Coronary artery (tissue), 2 donors: ENCODE data around the gene FMN1.

Source experiments
- DNase-seq: peaks from one replicate; pipeline ENCODE4 v3.0.0-alpha.2; 2017; ENCODE audit warnings: low spot score
- H3K27ac ChIP-seq, 2 donors: fragments of 200-600 bp; sonication (generic); one replicate each; pipeline ENCODE4 v1.5.1; 2016 to 2019
- H3K4me3 ChIP-seq: fragments of 200-600 bp; sonication (generic); 2 replicates; pipeline ENCODE4 v1.5.1; 2016; ENCODE audit warnings: mild to moderate bottlenecking, moderate library complexity
- TF ChIP-seq, protein P1 (sequence below): fragments of 200-600 bp; sonication (generic); IDR thresholded peaks from one replicate; pipeline ENCODE4 v1.5.1; 2019; ENCODE audit warnings: antibody characterized with exemption

FMN1 gene

DNA sequence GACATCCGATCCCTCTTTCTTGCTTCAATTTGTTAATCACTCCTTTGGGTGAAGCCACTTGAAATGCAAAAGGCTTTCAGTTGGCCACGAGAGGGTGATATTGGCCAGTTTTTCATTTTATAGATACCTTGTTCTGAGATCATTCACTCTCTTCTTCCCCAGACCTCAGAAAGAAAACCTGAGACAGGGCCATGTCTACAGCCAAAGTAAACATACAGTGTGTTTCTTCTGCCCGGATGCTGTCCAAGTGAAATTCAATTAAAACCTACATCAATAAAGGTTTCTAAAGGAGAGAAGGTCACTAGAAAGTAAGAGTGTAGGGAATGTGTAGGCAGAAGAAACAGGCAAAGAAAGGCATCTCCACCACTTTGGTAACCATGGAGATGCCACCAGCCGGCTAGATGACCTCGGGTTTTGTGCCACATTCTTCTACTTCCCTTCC lies 39.5 kb upstream of the FMN1 start:
- TF ChIP-seq, protein P1, sequence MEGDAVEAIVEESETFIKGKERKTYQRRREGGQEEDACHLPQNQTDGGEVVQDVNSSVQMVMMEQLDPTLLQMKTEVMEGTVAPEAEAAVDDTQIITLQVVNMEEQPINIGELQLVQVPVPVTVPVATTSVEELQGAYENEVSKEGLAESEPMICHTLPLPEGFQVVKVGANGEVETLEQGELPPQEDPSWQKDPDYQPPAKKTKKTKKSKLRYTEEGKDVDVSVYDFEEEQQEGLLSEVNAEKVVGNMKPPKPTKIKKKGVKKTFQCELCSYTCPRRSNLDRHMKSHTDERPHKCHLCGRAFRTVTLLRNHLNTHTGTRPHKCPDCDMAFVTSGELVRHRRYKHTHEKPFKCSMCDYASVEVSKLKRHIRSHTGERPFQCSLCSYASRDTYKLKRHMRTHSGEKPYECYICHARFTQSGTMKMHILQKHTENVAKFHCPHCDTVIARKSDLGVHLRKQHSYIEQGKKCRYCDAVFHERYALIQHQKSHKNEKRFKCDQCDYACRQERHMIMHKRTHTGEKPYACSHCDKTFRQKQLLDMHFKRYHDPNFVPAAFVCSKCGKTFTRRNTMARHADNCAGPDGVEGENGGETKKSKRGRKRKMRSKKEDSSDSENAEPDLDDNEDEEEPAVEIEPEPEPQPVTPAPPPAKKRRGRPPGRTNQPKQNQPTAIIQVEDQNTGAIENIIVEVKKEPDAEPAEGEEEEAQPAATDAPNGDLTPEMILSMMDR: no peak
- Histone ChIP-seq H3K4me3 (no peak overlapping the region), H3K27ac (no peak overlapping the region)
- DNase-seq: no peak

DNA sequence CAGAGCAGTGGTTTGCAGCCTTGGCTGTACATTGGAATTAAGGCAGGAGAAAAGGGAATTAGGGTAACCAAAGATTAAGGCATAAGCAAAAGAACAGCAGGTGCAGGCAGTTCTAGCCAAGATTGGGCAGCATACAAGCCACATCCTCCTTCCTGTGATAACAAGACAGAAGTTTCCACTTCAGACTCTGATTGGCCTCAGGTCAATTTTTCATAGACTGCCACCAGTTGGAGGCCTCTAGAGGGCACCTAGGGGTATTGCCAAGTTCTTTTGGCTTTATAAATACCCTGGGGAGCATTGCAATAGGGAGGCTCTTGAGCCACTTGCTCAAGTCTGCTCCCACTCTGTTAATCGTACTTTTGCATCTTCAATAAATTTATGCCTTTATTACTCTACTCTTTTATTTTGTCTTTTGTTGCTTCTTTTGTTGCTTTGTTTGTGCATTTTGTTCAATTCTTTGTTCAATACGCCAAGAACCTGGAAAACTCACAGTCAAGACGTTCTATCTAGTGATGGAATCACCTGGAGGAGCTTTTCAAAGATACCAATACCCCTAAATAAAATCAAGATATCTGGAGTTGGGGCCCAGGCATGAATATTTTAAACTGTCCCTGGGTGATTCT lies 32.2 kb upstream of the FMN1 start:
- DNase-seq: no peak
- TF ChIP-seq, protein P1: no peak
- Histone ChIP-seq H3K4me3 (no peak overlapping the region), H3K27ac (no peak overlapping the region)

DNA sequence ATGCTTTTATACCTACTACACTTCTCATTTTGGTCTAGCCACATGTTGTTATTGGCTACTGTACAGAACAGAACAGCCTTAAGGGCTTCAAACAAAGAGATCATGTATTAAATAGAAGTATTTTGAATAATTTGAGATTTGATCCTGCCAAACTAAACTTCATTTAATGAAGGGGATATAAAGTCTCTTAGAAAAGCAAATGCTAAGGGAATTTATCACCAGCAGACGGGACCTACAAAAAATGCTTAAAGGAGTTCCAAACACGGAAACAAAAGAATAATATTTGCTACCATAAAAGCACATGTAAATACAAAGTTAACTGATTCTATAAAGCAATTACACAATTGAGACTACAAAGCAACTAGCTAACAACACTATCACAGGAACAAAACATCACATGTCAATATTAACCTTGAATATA lies 23.6 kb upstream of the FMN1 start:
- Histone ChIP-seq H3K27ac (no peak overlapping the region), H3K4me3 (no peak overlapping the region)
- TF ChIP-seq, protein P1: no peak
- no peak for DNase-seq

DNA sequence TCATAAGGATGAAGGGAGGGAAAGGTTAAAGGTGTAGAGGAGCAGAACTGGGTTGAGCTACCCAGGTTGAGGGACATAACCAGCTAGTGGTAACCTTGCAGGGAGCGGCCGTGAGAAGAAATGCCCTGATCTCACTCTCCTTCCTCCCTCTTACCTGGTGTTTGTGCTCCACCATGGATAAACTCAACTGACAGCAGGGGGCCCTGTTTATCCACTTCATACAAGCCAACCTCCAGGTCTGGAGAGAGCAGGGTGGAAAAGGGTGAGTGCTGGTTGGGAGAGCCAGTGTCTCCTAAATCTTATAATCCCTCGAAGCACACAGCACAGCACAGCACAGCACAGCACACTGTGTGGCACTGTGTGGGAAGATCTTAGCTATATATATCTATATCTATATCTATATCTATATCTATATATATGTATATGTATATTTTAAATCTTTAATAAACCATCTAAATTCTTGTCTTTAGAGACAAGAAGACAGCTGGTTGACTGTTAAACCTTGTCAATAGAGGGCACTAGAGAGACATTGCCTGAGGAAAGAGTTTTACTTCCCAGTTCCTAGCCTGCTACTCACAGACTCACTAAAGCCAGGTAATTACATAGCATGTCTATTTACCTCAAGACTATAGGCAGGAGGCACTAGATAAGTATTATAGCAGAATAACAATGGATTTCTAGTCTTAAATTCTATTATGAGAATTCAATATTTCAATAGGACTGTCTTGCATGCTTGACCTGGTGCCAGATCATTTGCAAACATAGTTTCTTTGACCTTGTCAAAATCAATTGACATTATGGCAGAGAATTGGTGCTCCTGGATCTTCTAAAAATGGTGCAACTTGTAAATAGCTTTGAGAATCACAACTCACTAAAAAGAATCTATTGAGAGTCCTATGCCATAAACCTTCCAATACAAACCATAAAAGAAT lies 21.7 kb upstream of the FMN1 start:
- Histone ChIP-seq H3K4me3 (no peak overlapping the region), H3K27ac (no peak overlapping the region)
- no peak for DNase-seq
- TF ChIP-seq, protein P1: no peak

DNA sequence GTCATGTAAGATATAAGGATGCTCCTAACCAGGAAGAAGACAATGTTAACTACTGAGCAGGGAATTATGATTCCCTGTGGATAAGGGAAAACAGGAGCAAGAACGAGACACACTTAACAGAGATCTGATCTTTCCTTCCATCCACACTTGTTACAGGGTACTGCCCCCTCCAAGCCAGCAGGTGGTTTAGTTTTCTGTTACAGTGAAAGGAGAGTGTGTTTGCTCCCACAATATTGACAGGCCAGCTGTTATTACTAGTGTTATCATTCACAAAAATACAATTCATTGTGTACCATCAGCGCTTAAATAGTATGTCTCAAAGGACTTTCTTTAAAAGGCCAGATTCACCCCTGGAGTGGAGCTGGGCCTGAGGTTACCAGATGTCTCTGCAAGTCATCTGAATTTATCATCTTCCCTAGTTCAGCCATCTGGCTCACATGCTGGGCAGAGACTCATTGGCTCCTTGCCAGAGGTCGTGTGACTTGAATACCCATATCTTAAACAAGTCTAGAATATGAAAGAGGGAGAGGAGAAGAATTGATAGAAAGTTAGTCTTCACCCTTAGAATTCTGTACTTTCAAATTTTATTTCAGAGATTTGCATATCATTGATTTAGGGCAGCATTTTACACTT lies 16.8 kb upstream of the FMN1 start:
- Histone ChIP-seq H3K27ac (no peak overlapping the region), H3K4me3 (no peak overlapping the region)
- no peak for DNase-seq
- TF ChIP-seq, protein P1: no peak

DNA sequence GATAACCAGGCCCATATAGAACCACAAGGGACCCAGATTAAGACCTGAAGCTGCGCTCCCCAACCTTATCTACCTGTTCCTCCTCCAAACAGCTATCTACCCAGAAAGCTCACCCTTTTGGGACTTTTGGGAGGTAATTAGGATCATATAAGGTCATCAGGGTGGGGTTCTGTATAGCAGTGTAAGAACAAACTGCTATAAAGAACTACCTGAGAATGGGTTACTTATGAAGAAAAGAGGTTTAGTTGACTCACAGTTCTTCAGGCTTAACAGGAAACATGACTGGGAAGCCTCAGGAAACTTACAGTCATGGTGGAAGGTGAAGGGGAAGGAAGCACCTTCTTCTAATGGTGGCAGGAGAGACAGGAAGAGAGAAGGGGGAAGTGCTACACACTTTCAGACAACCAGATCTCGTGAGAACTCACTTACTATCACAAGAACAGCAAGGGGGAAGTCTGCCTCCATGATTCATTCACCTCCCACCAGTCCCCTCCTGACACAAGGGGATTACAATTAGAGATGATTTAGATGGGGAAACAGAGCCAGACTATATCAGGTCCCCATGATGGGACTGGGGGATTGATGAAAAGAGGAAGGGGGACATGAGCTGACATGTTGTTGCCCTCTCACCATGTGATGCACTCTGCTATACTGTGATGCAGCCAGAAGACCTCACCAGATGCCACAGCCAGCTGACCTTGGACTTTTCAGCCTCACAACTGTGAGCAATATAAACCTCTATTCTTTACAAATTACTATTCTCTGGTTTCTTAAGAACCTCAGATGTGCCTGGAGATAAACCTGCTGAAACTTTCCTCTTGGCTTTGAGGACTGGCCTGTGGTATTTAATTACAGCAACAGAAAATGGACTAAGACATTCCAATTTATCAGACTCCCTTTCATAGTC lies 15.3 kb upstream of the FMN1 start:
- no peak for DNase-seq
- no peak overlapping the region for H3K27ac ChIP-seq
- TF ChIP-seq, protein P1: no peak
- H3K4me3 ChIP-seq: no peak overlapping the region
